Panc1 (cell line): ENCODE measurements around the gene ZNF77. TPM values are rescaled to one million over a fixed set of nuclear protein-coding genes. Genes with fewer than 3 reads are reported as not detected.
"Not testable (repeated sequence)": the region's sequence is repeated elsewhere in the genome, so short reads cannot be mapped to it uniquely, and the experiment has no call there.

Experiments
- ATAC-seq: fragments of 200-7000 bp; cut with Tn5 transposase; 2 replicates; pipeline ENCODE4 v1.9.1; 2020; ENCODE audit warnings: mild to moderate bottlenecking, moderate library complexity
- BruUV-seq: library from RNA; stranded (reverse); fragments of 400-500 nt; replicated peaks from 2 replicates; lab custom pipeline; 2021; lab: Mats Ljungman, UMichigan
- CTCF ChIA-PET: fragments of 300-600 bp; sonication (Branson Sonifier 250); formaldehyde crosslinking; loops from one replicate; lab custom pipeline; 2022; ENCODE audit warnings: antibody characterized with exemption; lab: Charles Lee
- POLR2A ChIA-PET: fragments of 300-600 bp; sonication (Branson Sonifier 250); formaldehyde crosslinking; loops from one replicate; lab custom pipeline; 2022; ENCODE audit warnings: antibody characterized with exemption; lab: Charles Lee
- DNase-seq: peaks from one replicate; pipeline ENCODE4 v3.0.0-alpha.2; 2010; ENCODE audit warnings: low read depth, low spot score
- H3K27ac ChIP-seq: 2 replicates; pipeline ENCODE4 v1.5.1; 2011; ENCODE audit warnings: mild to moderate bottlenecking, low read length, inconsistent platforms
- H3K27me3 ChIP-seq: fragments of 200-500 bp; sonication (Bioruptor generic); 2 replicates; pipeline ENCODE4 v1.6.0; 2014; ENCODE audit warnings: low read length, inconsistent platforms; ENCODE audit not compliant: control insufficient read depth, insufficient read depth
- H3K36me3 ChIP-seq: fragments of 200-500 bp; sonication (Bioruptor generic); 2 replicates; pipeline ENCODE4 v1.5.1; 2014; ENCODE audit warnings: inconsistent platforms, mild to moderate bottlenecking, low read length, moderate library complexity; ENCODE audit not compliant: control insufficient read depth, insufficient read depth
- H3K4me1 ChIP-seq: 2 replicates; pipeline ENCODE4 v1.5.1; 2011; ENCODE audit warnings: inconsistent platforms, mild to moderate bottlenecking, low read length, moderate library complexity; ENCODE audit not compliant: control insufficient read depth, insufficient read depth
- H3K4me3 ChIP-seq, 2 experiments: 2 replicates each; pipeline ENCODE4 v1.5.1; 2011 to 2012; ENCODE audit warnings: low read depth in 2 of 2, low read length in 2 of 2, mild to moderate bottlenecking in 2 of 2, inconsistent platforms in 1 of 2, moderate library complexity in 1 of 2
- H3K9me3 ChIP-seq: fragments of 200-500 bp; sonication (Bioruptor generic); 2 replicates; pipeline ENCODE4 v1.5.1; 2014; ENCODE audit warnings: low read depth, mild to moderate bottlenecking, inconsistent platforms, low read length, moderate library complexity; ENCODE audit not compliant: control insufficient read depth, insufficient read depth
- CTCF ChIP-seq: fragments of 450-650 bp; IDR thresholded peaks from 2 replicates; pipeline ENCODE4 v1.5.1; 2017; ENCODE audit warnings: mild to moderate bottlenecking
- POLR2AphosphoS5 ChIP-seq: IDR thresholded peaks from 2 replicates; pipeline ENCODE4 v1.6.1; 2012; ENCODE audit warnings: mild to moderate bottlenecking, low read depth, low read length, moderate library complexity
- SIN3A ChIP-seq: IDR thresholded peaks from 2 replicates; pipeline ENCODE4 v1.6.1; 2012; ENCODE audit warnings: low read depth, mild to moderate bottlenecking, low read length, moderate library complexity, borderline replicate concordance; ENCODE audit not compliant: insufficient read depth
- TCF7L2 ChIP-seq: IDR thresholded peaks from 2 replicates; pipeline ENCODE4 v1.6.1; 2011; ENCODE audit warnings: mild to moderate bottlenecking, low read depth, low read length, inconsistent platforms
- in situ Hi-C: cut with HindIII; loops from 2 replicates; pipeline ENCODE4 v1.10.0; 2016; ENCODE audit warnings: low sequenced_read_pairs, low pct_unique_long_range_greater_than_20kb
- intact Hi-C: fragments of 100-400 bp; cut with micrococcal nuclease; formaldehyde crosslinking; loops from one replicate; pipeline ENCODE4 v1.10.0; 2022; ENCODE audit not compliant: unreplicated experiment
- total RNA-seq: library from RNA; stranded (reverse); gene quantifications from one replicate; pipeline ENCODE4 v1.2.1, GENCODE V29; 2021; ENCODE audit not compliant: unreplicated experiment
- TF ChIP-seq, protein P1 (sequence below), 2 experiments: IDR thresholded peaks; 2 replicates each; pipeline ENCODE4 v1.6.1; 2011 to 2012; ENCODE audit warnings: low read depth in 2 of 2, control low read depth in 1 of 2, low read length in 1 of 2, mild to moderate bottlenecking in 1 of 2, moderate library complexity in 1 of 2; ENCODE audit not compliant: insufficient read depth in 1 of 2

ZNF77 gene
- total RNA-seq, 1 experiment from 2014 or later, result 4.5 TPM

DNA sequence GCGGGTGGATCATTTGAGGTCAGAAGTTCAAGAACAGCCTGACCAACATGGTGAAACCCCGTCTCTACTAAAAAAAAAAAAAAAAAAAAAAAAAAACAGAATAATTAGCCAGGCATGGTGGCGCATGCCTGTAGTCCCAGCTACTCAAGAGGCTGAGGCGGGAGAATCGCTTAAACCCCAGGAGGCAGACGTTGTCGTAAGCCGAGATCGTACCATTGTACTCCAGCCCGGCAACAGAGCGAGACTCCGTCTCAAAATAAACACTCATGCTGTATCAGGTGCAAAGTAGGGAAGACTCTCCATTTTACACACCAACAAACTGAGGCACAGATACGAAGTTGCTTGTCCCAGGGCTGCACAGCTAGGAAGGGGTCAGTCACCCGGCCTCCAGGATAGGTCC, 48.2 kb upstream of the ZNF77 start:
- ChIA-PET CTCF (no interaction called here), POLR2A (no interaction called here)
- H3K4me1 ChIP-seq, result no peaks in the 10 kb centered on the region
- no peaks in the 10 kb centered on the region for H3K27me3 ChIP-seq
- H3K9me3 ChIP-seq, result no peaks in the 10 kb centered on the region
- TF ChIP-seq CTCF (no peak), TCF7L2 (no peak), SIN3A (no peak), POLR2AphosphoS5 (no peak)
- TF ChIP-seq, protein P1, sequence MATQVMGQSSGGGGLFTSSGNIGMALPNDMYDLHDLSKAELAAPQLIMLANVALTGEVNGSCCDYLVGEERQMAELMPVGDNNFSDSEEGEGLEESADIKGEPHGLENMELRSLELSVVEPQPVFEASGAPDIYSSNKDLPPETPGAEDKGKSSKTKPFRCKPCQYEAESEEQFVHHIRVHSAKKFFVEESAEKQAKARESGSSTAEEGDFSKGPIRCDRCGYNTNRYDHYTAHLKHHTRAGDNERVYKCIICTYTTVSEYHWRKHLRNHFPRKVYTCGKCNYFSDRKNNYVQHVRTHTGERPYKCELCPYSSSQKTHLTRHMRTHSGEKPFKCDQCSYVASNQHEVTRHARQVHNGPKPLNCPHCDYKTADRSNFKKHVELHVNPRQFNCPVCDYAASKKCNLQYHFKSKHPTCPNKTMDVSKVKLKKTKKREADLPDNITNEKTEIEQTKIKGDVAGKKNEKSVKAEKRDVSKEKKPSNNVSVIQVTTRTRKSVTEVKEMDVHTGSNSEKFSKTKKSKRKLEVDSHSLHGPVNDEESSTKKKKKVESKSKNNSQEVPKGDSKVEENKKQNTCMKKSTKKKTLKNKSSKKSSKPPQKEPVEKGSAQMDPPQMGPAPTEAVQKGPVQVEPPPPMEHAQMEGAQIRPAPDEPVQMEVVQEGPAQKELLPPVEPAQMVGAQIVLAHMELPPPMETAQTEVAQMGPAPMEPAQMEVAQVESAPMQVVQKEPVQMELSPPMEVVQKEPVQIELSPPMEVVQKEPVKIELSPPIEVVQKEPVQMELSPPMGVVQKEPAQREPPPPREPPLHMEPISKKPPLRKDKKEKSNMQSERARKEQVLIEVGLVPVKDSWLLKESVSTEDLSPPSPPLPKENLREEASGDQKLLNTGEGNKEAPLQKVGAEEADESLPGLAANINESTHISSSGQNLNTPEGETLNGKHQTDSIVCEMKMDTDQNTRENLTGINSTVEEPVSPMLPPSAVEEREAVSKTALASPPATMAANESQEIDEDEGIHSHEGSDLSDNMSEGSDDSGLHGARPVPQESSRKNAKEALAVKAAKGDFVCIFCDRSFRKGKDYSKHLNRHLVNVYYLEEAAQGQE (IDR thresholded peaks at IDR 0.05; ENCODE audit: insufficient read depth in 1 of 2, low read depth in 2 of 2, low read length in 1 of 2), result no peak
- H3K27ac ChIP-seq, result no peak overlapping the region
- no peaks in the 10 kb centered on the region for H3K36me3 ChIP-seq
- in situ Hi-C loops, result no loop called here
- H3K4me3 ChIP-seq, result no peak overlapping the region
- ATAC-seq (no peak), DNase-seq (no peak)
- intact Hi-C loops, result no loop called here
- no TSS peak for BruUV-seq

- BruUV-seq, H3K27me3 ChIP-seq, H3K27ac ChIP-seq, H3K36me3 ChIP-seq, H3K4me1 ChIP-seq, intact Hi-C loops, ATAC-seq, DNase-seq, in situ Hi-C loops, CTCF ChIA-PET, H3K4me3 ChIP-seq, H3K9me3 ChIP-seq, POLR2A ChIA-PET: not testable (repeated sequence)
These were observed 47.6 kb upstream of the ZNF77 start for GRCh38 chr19:2992333-2992732.

DNA sequence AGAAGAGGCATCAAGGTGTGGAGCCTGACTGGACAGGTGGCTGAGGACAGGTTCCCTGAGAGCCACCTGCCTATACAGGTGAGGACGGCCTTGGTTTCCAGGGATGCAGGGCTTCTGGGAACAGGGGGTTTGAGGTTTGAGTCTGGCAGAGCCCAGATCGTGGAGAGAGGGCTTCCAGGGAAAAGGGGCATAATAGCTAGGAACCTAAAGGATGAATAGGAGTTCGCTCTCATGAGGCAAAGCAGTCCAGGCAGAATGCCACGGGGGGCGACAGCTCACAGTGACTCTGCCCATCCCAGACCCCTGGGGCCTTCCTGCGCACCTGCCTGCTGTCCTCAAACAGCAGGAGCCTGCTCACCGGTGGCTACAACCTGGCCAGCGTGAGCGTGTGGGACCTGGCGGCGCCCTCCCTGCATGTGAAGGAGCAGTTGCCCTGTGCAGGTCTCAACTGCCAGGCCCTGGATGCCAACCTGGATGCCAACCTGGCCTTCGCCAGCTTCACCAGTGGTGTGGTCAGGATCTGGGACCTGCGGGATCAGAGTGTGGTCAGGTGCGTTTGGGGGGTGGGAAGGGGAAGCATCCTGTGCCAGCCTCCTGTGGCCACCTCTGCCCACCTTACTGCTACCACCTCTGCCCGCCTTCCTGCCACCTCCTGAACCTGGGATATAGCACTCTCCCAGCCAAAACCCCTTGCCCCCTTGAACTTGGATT, 44.6 kb upstream of the ZNF77 start:
- no TSS peak for BruUV-seq
- H3K27me3 ChIP-seq, result no peaks in the 10 kb centered on the region
- CTCF ChIA-PET, result no interaction called here
- no peak overlapping the region for H3K27ac ChIP-seq
- no peak for TF ChIP-seq TCF7L2
- TF ChIP-seq POLR2AphosphoS5, result no peak
- TF ChIP-seq, protein P1 (IDR thresholded peaks at IDR 0.05; ENCODE audit: insufficient read depth in 1 of 2, low read depth in 2 of 2, low read length in 1 of 2), result no peak
- no peak for TF ChIP-seq SIN3A
- no peak for TF ChIP-seq CTCF
- no peaks in the 10 kb centered on the region for H3K36me3 ChIP-seq
- H3K4me3 ChIP-seq, result no peak overlapping the region
- POLR2A ChIA-PET, result no interaction called here
- no peaks in the 10 kb centered on the region for H3K4me1 ChIP-seq
- in situ Hi-C loops (no loop called here), intact Hi-C loops (no loop called here)
- no peaks in the 10 kb centered on the region for H3K9me3 ChIP-seq
- DNase-seq (no peak), ATAC-seq (no peak)
